Stimulated activated CD8-positive, alpha-beta memory T cell treated with anti-CD3 and anti-CD28 coated beads, Interleukin-7, amount 100 ng/mL, for 4 hours (primary cell): ENCODE measurements around the gene PLA2G4E.

ENCODE experiments used
- DNase-seq, 2 donors: peaks; one replicate each; pipeline ENCODE4 v3.0.0-alpha.2; 2020; ENCODE audit warnings: low read depth in 2 of 2

The PLA2G4E gene

DNA sequence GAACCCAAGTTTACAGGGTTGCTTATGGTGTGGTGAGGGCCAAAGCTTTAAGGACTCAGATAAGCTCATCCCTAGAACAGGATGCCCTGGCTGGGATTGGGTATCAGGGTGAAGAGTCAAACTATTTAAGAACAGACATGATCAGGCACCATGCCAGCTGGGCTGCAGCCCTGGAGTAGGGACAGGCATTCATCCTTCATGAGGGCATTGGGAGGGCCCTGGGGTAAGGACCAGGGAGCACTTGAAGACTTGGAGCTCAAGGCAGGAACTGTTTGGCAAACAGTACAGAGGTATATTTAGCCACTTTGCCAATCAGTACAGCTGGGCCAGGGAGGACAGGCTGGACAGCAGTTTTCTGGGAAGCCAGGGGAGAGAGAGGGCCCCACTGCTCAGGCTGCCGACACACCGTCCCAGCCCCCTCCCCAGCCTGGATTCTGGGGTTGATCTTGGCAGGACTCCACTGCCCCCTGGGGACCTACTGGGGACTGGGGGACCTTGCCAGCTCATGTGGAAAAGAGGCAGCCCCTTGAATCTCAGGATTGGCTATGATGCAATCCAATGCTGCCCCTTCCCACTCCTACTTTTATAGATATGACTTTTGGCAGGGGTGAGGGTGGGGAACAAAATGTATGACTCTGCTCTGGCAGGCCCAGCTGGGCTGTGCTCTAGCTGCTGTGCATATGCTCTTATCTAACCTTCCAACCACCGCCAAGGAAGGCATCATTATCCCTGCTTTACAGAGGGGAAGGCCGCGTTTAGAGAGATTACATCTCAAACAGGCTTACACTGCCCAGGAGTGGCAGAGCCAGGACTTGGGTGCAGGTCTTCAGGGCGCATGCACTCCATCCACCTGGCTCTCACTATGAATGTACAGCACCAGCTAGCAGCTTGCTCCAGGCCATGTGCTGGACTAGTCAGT lies 2.3 kb downstream of the PLA2G4E start:
- DNase-seq: no peak

DNA sequence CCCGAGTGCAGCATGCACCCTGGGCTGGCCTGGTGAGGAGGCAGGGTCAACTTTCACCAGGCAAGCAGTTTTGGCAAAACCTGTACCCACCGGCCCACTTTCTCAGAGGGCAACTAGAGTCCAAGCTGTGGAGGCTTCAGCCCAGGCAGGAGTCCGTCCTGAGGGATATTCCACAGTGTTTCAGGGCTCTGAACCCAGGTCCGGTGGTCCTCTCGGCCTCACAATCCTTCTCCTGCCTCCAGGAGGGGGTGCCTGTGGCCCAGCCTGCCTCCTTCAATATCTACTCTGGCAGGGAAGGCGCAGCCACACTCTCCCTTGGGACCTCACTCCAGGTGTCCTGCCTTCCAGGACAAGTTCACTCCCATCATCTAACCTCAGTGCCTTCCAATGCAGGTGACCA lies 3.9 kb downstream of the PLA2G4E start:
- DNase-seq: no peak

DNA sequence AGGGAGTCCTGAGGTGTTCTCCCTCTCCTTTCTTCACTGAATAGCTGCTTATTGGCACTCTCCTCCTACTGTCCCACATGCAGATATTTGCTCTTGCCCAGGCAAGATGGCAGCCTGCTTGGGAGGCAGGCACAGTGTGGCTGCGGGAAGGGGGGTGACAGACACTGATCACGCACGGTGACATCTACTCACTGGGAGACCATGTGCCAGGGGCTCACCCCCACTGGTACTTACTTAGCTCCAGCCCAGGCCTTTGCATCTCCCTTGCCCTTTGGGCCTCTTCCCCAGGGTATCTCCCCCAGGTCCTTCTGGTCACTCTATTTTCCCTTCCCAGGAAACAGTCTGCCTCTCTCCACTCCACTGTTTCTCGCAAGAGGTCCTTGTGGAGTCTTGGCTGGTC lies 6.4 kb downstream of the PLA2G4E start:
- no peak for DNase-seq

- DNase-seq: no peak
These were observed 7.8 kb downstream of the PLA2G4E start for GRCh38 chr15:42012928-42013482.

- DNase-seq: no peak
These were observed 8.6 kb downstream of the PLA2G4E start for GRCh38 chr15:42012241-42012640.

- no peak for DNase-seq
These were observed 9.8 kb downstream of the PLA2G4E start for GRCh38 chr15:42011074-42011473.

DNA sequence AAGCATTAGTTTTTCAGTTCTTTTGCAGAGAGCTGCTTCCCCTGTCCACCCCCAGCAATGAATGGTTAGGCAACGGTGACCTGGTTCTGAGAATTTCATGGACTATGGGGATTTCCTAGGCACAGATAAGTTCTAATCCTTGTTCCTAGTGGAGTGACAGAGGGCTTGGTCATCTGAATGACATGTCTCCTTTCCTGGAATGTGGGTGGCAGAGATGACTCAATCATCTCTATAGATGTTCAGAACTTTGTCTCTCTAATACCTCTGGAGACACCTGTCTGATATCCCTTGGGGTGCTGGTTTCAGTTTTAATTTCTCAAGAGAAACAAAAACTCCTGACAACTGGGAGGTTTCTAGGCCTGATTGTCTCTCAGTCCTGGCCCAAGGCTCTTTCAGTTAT lies 10.4 kb downstream of the PLA2G4E start:
- DNase-seq: no peak

- no peak for DNase-seq
These were observed 11.4 kb downstream of the PLA2G4E start for GRCh38 chr15:42009474-42009873.

DNA sequence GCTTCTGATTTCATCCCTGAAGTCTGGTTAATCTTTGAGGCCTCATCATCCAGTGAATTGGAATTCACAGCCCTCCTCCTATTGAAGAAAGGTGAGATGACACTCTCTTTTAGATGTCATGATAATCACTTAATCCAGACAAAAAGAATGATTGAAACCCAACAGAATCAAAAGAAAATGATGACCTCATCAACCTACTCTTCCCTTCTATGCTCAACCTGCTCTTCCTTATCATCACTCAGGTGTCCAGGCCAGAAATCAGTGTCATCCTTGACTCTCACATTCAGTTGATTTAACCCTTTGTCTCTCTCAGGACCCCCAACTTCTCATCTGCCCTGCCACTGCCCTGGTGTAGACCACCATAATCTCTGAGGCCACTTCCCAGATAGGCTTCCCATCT lies 11.8 kb downstream of the PLA2G4E start:
- no peak for DNase-seq

- no peak for DNase-seq
These were observed 13.5 kb downstream of the PLA2G4E start for GRCh38 chr15:42007386-42007785.

DNA sequence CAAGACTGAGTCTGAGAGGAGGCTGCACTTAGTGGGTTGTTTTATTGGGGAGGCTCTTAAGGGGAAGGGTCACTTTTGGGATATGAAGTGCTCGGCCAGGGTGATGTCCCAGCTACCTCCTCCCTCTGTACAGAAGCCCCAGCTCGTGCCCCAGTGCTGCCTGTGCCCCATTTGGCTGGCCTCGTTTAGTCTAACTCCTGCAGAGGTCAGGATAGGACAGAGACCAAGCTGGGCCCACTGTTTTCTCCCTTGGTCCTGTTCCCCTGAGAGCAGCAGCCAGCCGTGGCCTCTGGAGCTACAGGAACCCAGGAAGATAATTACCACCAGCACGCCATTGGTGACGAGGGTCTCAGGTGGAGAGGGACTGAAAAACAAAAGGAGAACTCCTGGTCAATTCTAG lies 18.5 kb downstream of the PLA2G4E start:
- DNase-seq: no peak

- no peak for DNase-seq
These were observed 19.6 kb downstream of the PLA2G4E start for GRCh38 chr15:42001236-42001635.

GRCh38 chr15:41999290-42000285 lies 21.3 kb downstream of the PLA2G4E start:
- DNase-seq: no peak

GRCh38 chr15:41997845-41998244 lies 23.0 kb downstream of the PLA2G4E start:
- no peak for DNase-seq

DNA sequence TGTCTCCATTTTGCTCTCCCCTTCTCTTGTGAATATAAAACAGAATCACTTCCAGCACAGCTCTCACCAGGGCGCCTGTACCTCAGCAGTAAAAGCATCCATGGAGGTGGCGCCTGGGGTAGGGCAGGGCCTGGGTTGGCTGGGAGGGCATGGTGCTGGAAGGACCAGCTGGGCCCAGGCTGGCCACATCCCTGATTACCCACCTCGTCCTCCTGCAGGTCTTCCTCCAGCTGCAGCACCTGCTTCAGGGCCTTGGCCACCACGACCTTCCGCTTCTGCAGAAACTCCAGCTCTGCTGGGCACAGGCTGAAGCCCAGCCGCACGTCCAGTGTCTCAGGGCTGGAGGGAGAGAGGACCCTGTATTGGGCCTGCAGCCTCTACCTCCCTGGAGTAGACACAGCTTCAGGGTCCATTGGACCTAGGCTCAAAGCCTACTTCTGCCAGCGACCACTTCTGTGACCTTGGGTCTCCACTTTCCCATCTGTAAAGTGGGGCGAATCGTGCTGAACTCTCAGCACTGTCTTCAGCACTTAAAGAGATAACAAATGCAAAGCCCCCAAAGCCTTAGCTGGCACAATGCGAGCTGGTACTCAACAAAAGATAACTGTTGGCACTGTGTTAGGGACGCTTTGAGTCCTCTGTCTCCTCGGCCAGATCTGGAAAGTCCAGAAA lies 23.8 kb downstream of the PLA2G4E start:
- no peak for DNase-seq

GRCh38 chr15:41996376-41996775 lies 24.5 kb downstream of the PLA2G4E start:
- no peak for DNase-seq

GRCh38 chr15:41995476-41995855 lies 25.4 kb downstream of the PLA2G4E start:
- DNase-seq: no peak

GRCh38 chr15:41994772-41995475 lies 25.9 kb downstream of the PLA2G4E start:
- DNase-seq: no peak

DNA sequence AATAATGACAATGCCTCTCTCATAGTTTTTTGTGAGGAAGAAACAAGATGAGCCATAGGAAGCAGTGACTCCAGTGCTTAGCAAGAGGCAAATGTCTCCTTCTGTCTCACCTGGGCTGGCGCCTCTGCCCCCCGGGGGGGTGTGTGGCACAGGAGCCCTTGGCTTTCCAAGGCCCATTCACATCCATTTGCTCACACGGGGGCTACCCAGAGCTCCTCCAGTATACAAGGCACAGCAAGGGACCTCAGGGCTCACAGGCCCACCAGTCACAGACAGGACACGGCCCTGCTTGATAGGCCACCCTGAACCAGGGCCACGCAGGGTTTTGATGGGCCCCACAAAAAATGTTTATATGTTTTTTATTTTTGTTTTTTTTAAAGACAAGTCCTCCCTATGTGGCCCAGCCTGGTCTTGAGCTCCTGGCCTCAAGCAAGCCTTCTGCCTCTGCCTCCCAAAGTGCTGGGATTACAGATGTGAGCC lies 26.6 kb downstream of the PLA2G4E start:
- no peak for DNase-seq

- no peak for DNase-seq
These were observed 27.2 kb downstream of the PLA2G4E start for GRCh38 chr15:41993472-41994170.
